GM08714 (cell line): ENCODE results near the gene SUGT1.
"Not testable (repeated sequence)": the region's sequence is repeated elsewhere in the genome, so short reads cannot be mapped to it uniquely, and the experiment has no call there.

Source experiments
- H3K4me3 ChIP-seq: fragments of 200-500 bp; sonication (Bioruptor generic); 2 replicates; pipeline ENCODE4 v1.5.1; 2014; ENCODE audit warnings: mild to moderate bottlenecking, low read length, inconsistent platforms
- ZNF274 ChIP-seq: IDR thresholded peaks from 2 replicates; pipeline ENCODE4 v1.6.1; 2012; ENCODE audit warnings: mild to moderate bottlenecking, low read depth, low read length

Gene SUGT1

DNA sequence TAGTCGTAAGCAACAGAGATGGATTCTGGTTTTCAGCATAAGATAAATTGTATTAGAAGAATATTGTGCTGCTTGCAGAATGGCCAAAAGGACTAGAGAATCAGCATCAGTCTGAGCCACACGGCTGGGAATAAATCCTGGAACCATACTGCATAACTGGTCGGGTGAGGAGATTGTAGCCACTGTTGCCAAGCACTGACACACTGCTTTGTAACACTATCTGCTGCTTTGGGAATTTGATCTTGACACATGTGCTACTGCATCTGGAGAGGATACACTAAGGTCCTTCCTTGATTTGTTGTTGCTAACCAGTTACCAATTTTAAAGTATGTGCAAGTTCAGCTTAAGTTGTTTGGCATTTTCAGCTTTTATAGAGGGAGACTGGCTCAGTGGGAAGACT, 8.5 kb upstream of the SUGT1 start:
- TF ChIP-seq ZNF274 = no peak

DNA sequence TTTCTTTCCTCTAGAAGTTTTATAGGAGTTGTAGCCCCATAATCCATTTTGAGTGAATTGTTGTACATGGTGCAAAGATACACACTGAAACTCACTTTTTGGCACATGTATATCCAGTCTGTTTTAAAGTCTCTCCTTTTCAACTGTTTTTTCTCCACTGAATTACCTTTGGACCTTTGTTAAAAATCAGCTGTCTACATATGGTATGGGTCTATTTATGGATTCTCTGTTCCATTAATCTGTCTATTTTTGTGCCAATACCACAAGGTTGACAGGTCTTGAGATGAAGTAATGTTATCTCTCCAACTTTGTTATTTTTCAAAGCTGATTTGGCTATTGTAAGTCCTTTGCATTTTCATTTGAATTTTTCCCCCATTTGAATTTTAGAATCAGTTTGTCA, 5.7 kb upstream of the SUGT1 start:
- TF ChIP-seq ZNF274 = no peak
- no peak overlapping the region for H3K4me3 ChIP-seq

More for the DNA sequence above, 8.5 kb upstream of the SUGT1 start:
- H3K4me3 ChIP-seq = no peak overlapping the region

DNA sequence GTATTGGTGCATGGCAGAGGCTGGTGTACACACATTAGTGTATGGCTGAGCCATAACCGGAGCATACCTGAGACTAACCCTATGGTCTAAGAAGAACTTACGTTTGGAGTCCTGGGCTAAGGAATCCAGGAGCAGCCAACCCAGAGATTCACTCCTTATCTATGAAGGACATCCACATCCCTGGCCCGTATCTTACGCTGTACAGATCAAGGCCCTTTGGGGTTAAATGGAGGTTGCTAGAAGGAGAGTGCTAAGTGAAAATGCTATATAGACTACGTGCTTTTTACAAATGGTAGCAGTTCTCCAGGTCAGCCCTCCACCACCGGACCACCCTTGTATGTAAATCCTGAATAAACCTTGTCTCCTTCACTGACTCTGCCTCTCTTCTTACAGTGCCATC, 1.9 kb upstream of the SUGT1 start:
- H3K4me3 ChIP-seq = peak overlapping the region; percentile 97
- TF ChIP-seq ZNF274 = no peak

DNA sequence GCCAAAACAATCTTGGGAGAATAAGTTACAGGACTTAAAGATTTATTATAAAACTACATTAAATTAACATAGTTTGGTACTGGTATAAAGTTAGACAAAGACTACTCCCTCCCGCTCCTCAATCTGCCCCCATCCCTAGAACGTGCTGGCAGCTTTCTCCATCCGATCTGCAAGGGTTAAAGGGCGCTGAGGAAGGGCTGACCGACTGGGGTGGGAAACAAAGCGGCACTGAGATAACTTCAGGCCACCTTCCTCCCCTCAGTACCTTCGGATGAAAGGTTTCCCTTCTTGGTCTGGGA, 790 bp upstream of the SUGT1 start:
- peak overlapping the region; percentile 97 for H3K4me3 ChIP-seq
- TF ChIP-seq ZNF274 = no peak

DNA sequence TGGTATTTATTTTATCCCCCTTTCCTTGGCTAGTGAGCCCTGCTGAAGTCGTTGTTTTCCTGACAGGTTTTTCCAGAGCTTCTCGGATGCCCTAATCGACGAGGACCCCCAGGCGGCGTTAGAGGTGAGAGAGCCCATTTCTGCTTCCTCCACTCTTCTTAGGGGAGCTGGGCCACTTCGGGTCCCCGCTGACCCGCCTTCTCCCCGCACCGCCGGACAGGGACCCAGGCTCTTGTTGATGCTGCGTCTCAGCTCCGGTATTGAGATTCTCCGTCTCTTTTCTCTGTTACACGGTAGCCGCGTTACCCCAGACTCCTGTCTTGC, 306 bp downstream of the SUGT1 start:
- TF ChIP-seq ZNF274 = no peak
- H3K4me3 ChIP-seq = peak overlapping the region; percentile 97

DNA sequence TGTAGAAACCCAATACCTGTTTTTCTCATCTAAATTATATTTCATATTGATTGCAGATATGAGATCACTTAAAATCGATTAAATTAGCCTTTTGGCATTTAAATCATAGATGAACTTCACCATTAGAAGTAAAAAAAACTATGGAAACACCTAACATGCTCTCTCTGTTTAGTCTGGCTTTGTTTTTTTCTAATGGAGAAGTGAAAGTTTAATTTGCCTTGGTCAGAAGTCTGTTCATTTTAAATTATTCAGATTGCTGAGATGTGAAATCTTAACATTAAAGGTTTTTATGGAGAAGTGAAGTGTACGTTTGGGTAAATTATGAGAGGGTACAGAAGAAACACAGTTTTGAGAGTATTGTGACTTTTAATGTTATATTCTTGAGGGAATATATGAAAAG, 6.7 kb downstream of the SUGT1 start:
- no peak for TF ChIP-seq ZNF274
- no peak overlapping the region for H3K4me3 ChIP-seq

DNA sequence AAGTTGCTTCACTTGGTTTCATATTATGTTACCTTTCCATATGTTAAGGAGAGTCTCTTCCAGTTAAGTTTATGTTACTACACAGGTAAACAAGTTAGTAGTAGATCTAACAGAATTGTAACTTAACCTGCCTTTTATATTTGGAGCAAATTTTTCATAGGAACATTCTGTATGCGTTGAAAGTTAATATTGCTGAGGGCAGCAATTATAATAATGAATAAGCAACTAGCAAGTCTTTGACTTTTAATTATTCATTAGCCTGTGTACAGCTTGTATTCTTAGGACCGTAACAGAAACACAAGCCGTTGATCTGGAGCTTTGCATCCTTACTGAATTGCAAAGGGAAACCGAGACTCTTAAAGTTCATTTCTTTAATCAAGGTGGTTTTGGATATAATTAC, 11.6 kb downstream of the SUGT1 start:
- H3K4me3 ChIP-seq = no peak overlapping the region
- no peak for TF ChIP-seq ZNF274

DNA sequence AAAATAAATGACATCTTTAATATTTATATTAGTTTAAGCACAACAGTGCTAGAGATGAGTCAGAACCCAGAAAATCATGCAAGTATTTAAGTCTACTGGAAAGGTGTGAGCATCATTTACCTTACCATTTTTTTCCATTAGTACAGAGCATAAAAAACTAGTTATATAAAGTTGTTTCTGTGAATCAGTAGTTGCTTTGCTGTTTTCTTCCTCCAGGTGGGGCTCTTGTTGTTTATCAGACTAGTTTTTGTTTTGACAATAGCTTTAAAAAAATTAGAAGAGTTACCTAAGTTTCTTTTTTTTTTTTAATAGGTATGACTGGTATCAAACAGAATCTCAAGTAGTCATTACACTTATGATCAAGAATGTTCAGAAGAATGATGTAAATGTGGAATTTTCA, 12.7 kb downstream of the SUGT1 start:
- no peak for TF ChIP-seq ZNF274
- H3K4me3 ChIP-seq = no peak overlapping the region

DNA sequence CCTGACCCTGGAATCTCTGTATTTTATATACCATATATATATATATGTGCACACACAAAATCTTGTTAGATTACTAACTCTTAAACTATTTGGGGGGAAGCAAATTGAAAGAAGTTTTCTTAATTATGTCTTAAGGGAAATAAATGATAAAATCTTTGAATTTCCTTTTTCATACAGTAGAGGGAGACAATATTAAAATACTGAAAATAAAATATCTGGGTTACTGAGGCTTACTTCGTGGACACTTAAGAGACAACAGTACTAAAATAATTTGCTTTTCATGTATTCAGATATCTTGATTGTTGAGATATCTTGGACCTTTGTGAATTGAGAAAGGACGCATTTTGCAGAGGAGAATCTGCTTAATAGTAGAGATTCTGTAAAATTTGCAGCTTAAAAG, 17.0 kb downstream of the SUGT1 start:
- no peak overlapping the region for H3K4me3 ChIP-seq
- no peak for TF ChIP-seq ZNF274

DNA sequence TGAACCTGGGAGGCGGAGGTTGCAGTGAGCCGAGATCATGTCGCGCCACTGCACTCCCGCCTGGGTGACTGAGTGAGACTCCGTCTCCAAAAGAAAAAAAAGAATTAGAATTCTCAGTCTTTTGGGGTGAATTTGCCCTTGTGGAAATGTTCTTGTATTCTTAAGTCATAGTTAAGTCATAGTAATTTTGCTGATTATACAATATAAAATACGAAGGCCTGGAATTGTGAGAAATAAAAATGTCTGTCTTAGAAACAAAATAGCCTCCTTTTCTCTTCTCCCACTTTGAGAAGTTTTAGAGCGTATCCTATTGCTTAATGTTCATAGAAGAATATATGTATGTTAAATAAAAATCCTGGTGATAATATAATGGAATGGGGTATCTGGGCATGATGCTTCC, 18.1 kb downstream of the SUGT1 start:
- H3K4me3 ChIP-seq = no peak overlapping the region
- TF ChIP-seq ZNF274 = no peak

DNA sequence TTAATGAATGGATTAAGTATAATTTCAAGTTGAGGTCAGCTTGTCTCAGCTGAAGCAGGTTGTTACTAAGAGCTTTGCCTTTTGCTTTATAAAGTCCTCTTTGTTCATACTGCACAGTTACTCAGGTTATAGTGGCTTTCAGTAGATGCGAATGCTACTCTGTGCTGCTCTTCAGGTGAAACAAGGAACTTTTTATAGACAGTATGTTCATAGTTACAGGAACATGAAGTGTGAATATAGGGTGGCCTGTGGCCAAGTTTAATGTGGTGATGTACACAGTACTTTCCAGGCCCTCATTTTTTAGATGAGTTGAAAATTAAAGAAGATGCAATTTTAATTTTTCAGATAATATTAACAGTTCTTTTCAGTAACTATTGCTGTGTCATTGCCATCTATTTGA, 20.8 kb downstream of the SUGT1 start:
- H3K4me3 ChIP-seq = no peak overlapping the region
- no peak for TF ChIP-seq ZNF274

DNA sequence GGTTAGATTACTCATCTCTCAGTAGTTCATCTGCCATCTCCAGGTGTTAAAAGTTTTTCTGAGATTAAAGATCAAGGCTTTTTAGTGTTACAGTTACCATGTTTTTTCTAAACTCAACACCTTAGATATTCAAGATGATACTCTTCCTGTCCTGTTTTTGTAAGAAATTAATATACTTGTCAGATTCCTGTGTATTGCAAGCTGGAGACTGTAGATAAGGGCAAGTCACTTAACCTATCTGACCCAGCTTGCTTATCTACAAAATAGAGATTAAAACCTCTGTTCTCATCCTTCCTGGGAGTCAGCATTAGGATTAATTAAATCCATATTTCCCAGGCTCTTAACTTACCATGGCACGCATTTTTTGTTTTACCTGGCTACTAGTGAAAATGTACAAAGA, 25.2 kb downstream of the SUGT1 start:
- TF ChIP-seq ZNF274 = no peak
- H3K4me3 ChIP-seq = no peak overlapping the region

DNA sequence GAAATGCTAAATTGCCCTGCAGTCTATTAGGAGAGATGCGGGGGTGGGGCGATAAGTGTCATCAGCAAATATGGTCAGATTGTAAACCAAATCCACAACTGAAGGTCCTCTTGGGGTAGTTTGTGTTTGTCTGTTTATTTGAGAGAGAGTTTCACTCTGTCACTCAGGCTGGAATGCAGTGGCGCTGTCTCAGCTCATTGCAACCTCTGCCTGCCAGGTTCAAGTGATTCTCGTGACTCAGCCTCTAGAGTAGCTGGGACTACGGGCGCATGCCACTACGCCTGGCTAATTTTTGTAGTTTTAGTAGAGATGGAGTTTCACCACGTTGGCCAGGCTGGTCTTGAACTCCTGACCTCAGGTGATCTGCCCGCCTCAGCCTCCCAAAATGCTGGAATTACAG, 33.2 kb downstream of the SUGT1 start:
- not testable (repeated sequence) for H3K4me3 ChIP-seq

DNA sequence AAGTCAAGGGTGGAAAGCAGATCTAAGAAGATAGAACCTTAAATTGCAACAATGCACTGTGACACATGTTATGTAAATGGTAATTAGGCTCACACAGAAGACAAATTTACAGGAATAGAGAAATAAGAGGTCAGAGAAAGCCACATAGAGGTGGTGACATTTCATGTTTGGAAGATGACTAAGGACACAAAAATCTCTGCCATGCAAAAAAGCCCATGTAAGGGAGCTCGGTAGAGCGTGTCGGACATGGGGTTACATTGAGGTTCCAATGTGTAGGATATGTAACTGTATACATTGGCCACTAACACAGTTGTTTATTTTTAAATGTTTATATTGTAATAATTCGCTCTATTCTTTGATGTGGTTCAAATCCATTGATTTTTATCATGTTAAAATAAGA, 33.7 kb downstream of the SUGT1 start:
- H3K4me3 ChIP-seq = no peak overlapping the region
- TF ChIP-seq ZNF274 = no peak

DNA sequence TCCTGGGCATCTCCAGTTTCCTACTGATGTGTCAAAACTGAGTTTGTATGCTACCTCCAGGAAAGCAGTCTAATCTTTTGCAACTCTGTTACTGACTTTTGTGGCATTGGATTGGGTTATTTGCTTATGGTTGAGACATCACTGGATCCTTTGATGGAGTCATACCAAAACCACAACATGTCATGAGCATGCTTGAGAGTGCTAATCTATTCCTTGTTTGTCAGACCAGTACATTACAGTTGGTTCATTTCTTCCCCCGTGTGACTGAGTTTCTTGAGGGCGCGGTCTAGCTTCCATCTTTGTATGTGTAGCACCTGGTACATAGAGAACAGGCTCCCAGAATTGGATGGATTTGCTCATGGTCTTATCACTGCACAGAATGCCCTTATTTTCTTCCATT, 43.2 kb downstream of the SUGT1 start:
- no peak for TF ChIP-seq ZNF274

DNA sequence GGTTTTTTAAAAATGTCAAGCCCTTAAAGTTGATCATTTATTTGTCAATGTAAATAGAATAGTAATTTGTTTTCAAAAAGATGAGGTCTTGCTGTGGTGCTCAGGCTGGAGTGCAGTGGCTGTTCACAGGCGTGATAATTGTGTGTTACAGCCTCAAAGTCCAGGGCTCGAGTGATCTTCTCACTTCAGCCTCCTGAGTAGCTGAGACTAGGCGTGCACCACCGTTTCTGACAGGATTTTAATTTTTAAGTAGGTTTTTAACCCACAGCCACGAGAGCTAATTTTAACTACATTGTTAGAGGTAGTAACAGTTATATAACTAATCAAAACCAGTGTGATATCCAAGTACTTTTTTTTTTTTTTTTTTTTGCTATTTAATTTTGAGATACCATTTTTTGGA, 43.9 kb downstream of the SUGT1 start:
- TF ChIP-seq ZNF274 = no peak

More for the DNA sequence above, 43.2 kb downstream of the SUGT1 start:
- H3K4me3 ChIP-seq = no peak overlapping the region

More for the DNA sequence above, 43.9 kb downstream of the SUGT1 start:
- no peak overlapping the region for H3K4me3 ChIP-seq
